ENCODE results near the gene COL19A1. TPM values are rescaled to one million over a fixed set of nuclear protein-coding genes. Genes with fewer than 3 reads are reported as not detected.
"Not testable (repeated sequence)": the region's sequence is repeated elsewhere in the genome, so short reads cannot be mapped to it uniquely, and the experiment has no call there.

COL19A1 gene
- total and polyA plus RNA-seq, 4 donors = 1.4 to 6.7 (median 2.9) TPM

DNA sequence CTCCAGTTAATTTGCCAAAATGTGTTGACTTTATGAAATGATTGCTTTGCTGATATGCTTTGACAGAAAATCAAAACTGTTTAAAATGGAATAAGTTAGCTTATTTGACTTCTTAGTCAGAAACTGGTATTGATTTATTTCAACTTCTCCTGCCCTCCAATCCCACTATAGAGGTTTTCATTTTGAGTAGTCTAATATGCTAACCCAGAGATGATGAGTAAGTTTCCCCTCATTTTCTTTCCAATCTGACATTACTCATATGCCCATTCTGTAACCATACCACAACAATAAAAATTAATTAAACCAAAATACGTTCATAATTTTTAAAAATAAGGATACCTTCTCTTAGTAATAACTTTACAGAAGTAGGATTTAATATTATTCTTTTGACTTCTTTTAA is 78.8 kb downstream of the COL19A1 start:
- no peak overlapping the region for H3K4me3 ChIP-seq (ENCODE audit: low read depth, low read length)
- WGBS (ENCODE audit: insufficient coverage) = no CpG with 5 or more reads among the region's 1 CpG
- no peak overlapping the region for H3K27ac ChIP-seq (ENCODE audit: low read depth, low read length)
- no peaks in the 10 kb centered on the region for H3K9me3 ChIP-seq (ENCODE audit: control insufficient read depth, insufficient read depth, low read length)
- no peaks in the 10 kb centered on the region for H3K4me1 ChIP-seq (ENCODE audit: control insufficient read depth, insufficient read depth, low read length)
- no peaks in the 10 kb centered on the region for H3K36me3 ChIP-seq (ENCODE audit: control insufficient read depth, insufficient read depth, low read length)
- no peak for DNase-seq (ENCODE audit: low read depth in 4 of 6, low spot score in 6 of 6)
- no peaks in the 10 kb centered on the region for H3K27me3 ChIP-seq (ENCODE audit: control insufficient read depth, insufficient read depth, low read length)

DNA sequence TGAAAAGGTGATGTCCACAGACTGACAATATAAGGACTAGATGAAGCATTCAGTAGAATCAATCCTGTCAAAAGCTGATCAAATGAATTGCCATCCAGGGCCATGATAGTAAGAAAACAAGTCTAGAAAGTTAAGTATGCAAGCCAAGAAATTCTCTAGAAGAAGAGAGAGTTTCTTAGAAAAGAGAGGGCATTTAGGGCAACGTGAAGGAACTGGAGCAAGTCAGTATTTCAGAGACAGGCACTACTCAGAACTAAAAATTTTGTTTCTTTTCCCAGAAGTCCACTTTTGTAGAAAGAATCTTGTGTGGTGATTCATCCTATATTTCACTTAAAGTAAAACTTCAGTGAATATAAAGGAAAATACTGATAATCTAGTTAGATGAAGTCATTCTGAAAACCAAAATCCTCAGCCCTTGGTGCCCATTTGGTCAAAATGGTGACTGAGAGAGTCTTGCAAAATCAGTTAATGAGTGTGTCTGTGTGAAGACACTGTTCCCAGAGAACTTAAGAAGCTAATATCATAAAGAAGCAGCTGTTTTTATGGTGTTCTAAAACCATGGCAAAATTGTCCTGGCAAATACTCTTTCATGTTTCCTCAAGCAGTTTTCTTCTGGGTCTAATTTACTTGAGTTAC is 82.2 kb downstream of the COL19A1 start:
- H3K36me3 ChIP-seq (ENCODE audit: control insufficient read depth, insufficient read depth, low read length) = no peaks in the 10 kb centered on the region
- no CpG with 5 or more reads among the region's 1 CpG for WGBS (ENCODE audit: insufficient coverage)
- DNase-seq (ENCODE audit: low read depth in 4 of 6, low spot score in 6 of 6) = no peak
- no peak overlapping the region for H3K4me3 ChIP-seq (ENCODE audit: low read depth, low read length)
- H3K9me3 ChIP-seq (ENCODE audit: control insufficient read depth, insufficient read depth, low read length) = no peaks in the 10 kb centered on the region
- H3K4me1 ChIP-seq (ENCODE audit: control insufficient read depth, insufficient read depth, low read length) = no peaks in the 10 kb centered on the region
- no peaks in the 10 kb centered on the region for H3K27me3 ChIP-seq (ENCODE audit: control insufficient read depth, insufficient read depth, low read length)
- no peak overlapping the region for H3K27ac ChIP-seq (ENCODE audit: low read depth, low read length)

- no peaks in the 10 kb centered on the region for H3K27me3 ChIP-seq (ENCODE audit: control insufficient read depth, insufficient read depth, low read length)
- H3K27ac ChIP-seq (ENCODE audit: low read depth, low read length) = no peak overlapping the region
- peak in 2 of 6 donors; percentile 57 to 88 for DNase-seq (ENCODE audit: low read depth in 4 of 6, low spot score in 6 of 6)
- H3K4me3 ChIP-seq (ENCODE audit: low read depth, low read length) = no peak overlapping the region
- no peaks in the 10 kb centered on the region for H3K9me3 ChIP-seq (ENCODE audit: control insufficient read depth, insufficient read depth, low read length)
- H3K4me1 ChIP-seq (ENCODE audit: control insufficient read depth, insufficient read depth, low read length) = no peaks in the 10 kb centered on the region
- WGBS (ENCODE audit: insufficient coverage) = no CpG with 5 or more reads among the region's 1 CpG
- no peaks in the 10 kb centered on the region for H3K36me3 ChIP-seq (ENCODE audit: control insufficient read depth, insufficient read depth, low read length)
These were observed 87.1 kb downstream of the COL19A1 start for GRCh38 chr6:69953491-69953890.

- no peaks in the 10 kb centered on the region for H3K9me3 ChIP-seq (ENCODE audit: control insufficient read depth, insufficient read depth, low read length)
- DNase-seq (ENCODE audit: low read depth in 4 of 6, low spot score in 6 of 6) = no peak
- H3K4me1 ChIP-seq (ENCODE audit: control insufficient read depth, insufficient read depth, low read length) = no peaks in the 10 kb centered on the region
- WGBS (ENCODE audit: insufficient coverage) = no CpG with 5 or more reads among the region's 1 CpG
- no peaks in the 10 kb centered on the region for H3K36me3 ChIP-seq (ENCODE audit: control insufficient read depth, insufficient read depth, low read length)
- no peak overlapping the region for H3K27ac ChIP-seq (ENCODE audit: low read depth, low read length)
- H3K27me3 ChIP-seq (ENCODE audit: control insufficient read depth, insufficient read depth, low read length) = no peaks in the 10 kb centered on the region
- no peak overlapping the region for H3K4me3 ChIP-seq (ENCODE audit: low read depth, low read length)
These were observed 88.4 kb downstream of the COL19A1 start for GRCh38 chr6:69954733-69955132.

- DNase-seq (ENCODE audit: low read depth in 4 of 6, low spot score in 6 of 6) = no peak
- WGBS (ENCODE audit: insufficient coverage) = no CpG with 5 or more reads among the region's 3 CpGs
- Histone ChIP-seq H3K4me1 (ENCODE audit: control insufficient read depth, insufficient read depth, low read length) (no peaks in the 10 kb centered on the region), H3K4me3 (ENCODE audit: low read depth, low read length) (no peak overlapping the region), H3K9me3 (ENCODE audit: control insufficient read depth, insufficient read depth, low read length) (no peaks in the 10 kb centered on the region), H3K36me3 (ENCODE audit: control insufficient read depth, insufficient read depth, low read length) (no peaks in the 10 kb centered on the region), H3K27ac (ENCODE audit: low read depth, low read length) (no peak overlapping the region), H3K27me3 (ENCODE audit: control insufficient read depth, insufficient read depth, low read length) (no peaks in the 10 kb centered on the region)
These were observed 91.7 kb downstream of the COL19A1 start for GRCh38 chr6:69957985-69958559.

- no peaks in the 10 kb centered on the region for H3K9me3 ChIP-seq (ENCODE audit: control insufficient read depth, insufficient read depth, low read length)
- H3K27ac ChIP-seq (ENCODE audit: low read depth, low read length) = no peak overlapping the region
- DNase-seq (ENCODE audit: low read depth in 4 of 6, low spot score in 6 of 6) = no peak
- no CpG with 5 or more reads among the region's 1 CpG for WGBS (ENCODE audit: insufficient coverage)
- H3K4me1 ChIP-seq (ENCODE audit: control insufficient read depth, insufficient read depth, low read length) = no peaks in the 10 kb centered on the region
- no peaks in the 10 kb centered on the region for H3K36me3 ChIP-seq (ENCODE audit: control insufficient read depth, insufficient read depth, low read length)
- no peak overlapping the region for H3K4me3 ChIP-seq (ENCODE audit: low read depth, low read length)
- H3K27me3 ChIP-seq (ENCODE audit: control insufficient read depth, insufficient read depth, low read length) = no peaks in the 10 kb centered on the region
These were observed 92.6 kb downstream of the COL19A1 start for GRCh38 chr6:69958978-69959377.

GRCh38 chr6:69965974-69966373 is 99.6 kb downstream of the COL19A1 start:
- WGBS (ENCODE audit: insufficient coverage) = 100% methylated on average over 5 of the region's 16 CpGs
- not testable (repeated sequence) for H3K27me3 ChIP-seq (ENCODE audit: control insufficient read depth, insufficient read depth, low read length); H3K4me3 ChIP-seq (ENCODE audit: low read depth, low read length); H3K4me1 ChIP-seq (ENCODE audit: control insufficient read depth, insufficient read depth, low read length); DNase-seq (ENCODE audit: low read depth in 4 of 6, low spot score in 6 of 6); H3K27ac ChIP-seq (ENCODE audit: low read depth, low read length); H3K9me3 ChIP-seq (ENCODE audit: control insufficient read depth, insufficient read depth, low read length); H3K36me3 ChIP-seq (ENCODE audit: control insufficient read depth, insufficient read depth, low read length)

- no peaks in the 10 kb centered on the region for H3K4me1 ChIP-seq (ENCODE audit: control insufficient read depth, insufficient read depth, low read length)
- no CpG with 5 or more reads among the region's 2 CpGs for WGBS (ENCODE audit: insufficient coverage)
- no peaks in the 10 kb centered on the region for H3K9me3 ChIP-seq (ENCODE audit: control insufficient read depth, insufficient read depth, low read length)
- H3K27ac ChIP-seq (ENCODE audit: low read depth, low read length) = no peak overlapping the region
- no peaks in the 10 kb centered on the region for H3K27me3 ChIP-seq (ENCODE audit: control insufficient read depth, insufficient read depth, low read length)
- no peak overlapping the region for H3K4me3 ChIP-seq (ENCODE audit: low read depth, low read length)
- no peak for DNase-seq (ENCODE audit: low read depth in 4 of 6, low spot score in 6 of 6)
- no peaks in the 10 kb centered on the region for H3K36me3 ChIP-seq (ENCODE audit: control insufficient read depth, insufficient read depth, low read length)
These were observed 106.8 kb downstream of the COL19A1 start for GRCh38 chr6:69973138-69973537.

- DNase-seq (ENCODE audit: low read depth in 4 of 6, low spot score in 6 of 6) = peak in 1 of 6 donors; percentile 7
- Histone ChIP-seq H3K27ac (ENCODE audit: low read depth, low read length) (no peak overlapping the region), H3K4me3 (ENCODE audit: low read depth, low read length) (no peak overlapping the region), H3K9me3 (ENCODE audit: control insufficient read depth, insufficient read depth, low read length) (no peaks in the 10 kb centered on the region), H3K4me1 (ENCODE audit: control insufficient read depth, insufficient read depth, low read length) (no peaks in the 10 kb centered on the region), H3K27me3 (ENCODE audit: control insufficient read depth, insufficient read depth, low read length) (no peaks in the 10 kb centered on the region), H3K36me3 (ENCODE audit: control insufficient read depth, insufficient read depth, low read length) (no peaks in the 10 kb centered on the region)
- no CpG with 5 or more reads among the region's 3 CpGs for WGBS (ENCODE audit: insufficient coverage)
These were observed 107.4 kb downstream of the COL19A1 start for GRCh38 chr6:69973763-69974162.

DNA sequence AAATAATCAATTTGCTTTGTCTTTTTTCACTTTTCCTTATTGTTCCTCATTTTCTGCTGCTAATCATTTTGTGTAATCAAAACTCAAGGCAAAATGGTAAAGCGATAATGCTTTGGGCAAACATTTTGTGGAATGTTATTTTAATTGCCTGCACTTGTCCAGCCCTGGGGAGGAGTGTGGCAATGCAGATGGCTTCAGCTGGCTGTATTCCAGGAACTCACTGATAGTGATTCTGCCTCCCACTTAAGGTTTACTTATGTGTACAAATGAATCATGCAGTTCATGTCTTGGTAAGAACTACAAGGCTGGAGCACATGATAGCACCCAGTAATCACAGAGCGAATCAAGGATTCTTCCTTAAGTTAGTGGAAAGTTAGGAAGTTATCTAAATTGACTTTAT is 107.8 kb downstream of the COL19A1 start:
- no peaks in the 10 kb centered on the region for H3K36me3 ChIP-seq (ENCODE audit: control insufficient read depth, insufficient read depth, low read length)

More for the DNA sequence above, 107.8 kb downstream of the COL19A1 start:
- Histone ChIP-seq H3K27me3 (ENCODE audit: control insufficient read depth, insufficient read depth, low read length) (no peaks in the 10 kb centered on the region), H3K4me3 (ENCODE audit: low read depth, low read length) (no peak overlapping the region), H3K9me3 (ENCODE audit: control insufficient read depth, insufficient read depth, low read length) (no peaks in the 10 kb centered on the region), H3K27ac (ENCODE audit: low read depth, low read length) (no peak overlapping the region), H3K4me1 (ENCODE audit: control insufficient read depth, insufficient read depth, low read length) (no peaks in the 10 kb centered on the region)
- WGBS (ENCODE audit: insufficient coverage) = 40% methylated on average over 1 of the region's 2 CpGs
- peak in 2 of 6 donors; percentile 54 to 77 for DNase-seq (ENCODE audit: low read depth in 4 of 6, low spot score in 6 of 6)
